Measurements from ENCODE around the gene AIP. TPM values are rescaled to one million over a fixed set of nuclear protein-coding genes. Genes with fewer than 3 reads are reported as not detected.

Gene AIP
- total RNA-seq (2014; rRNA removed; shearing (Covaris generic)) = 39.8 and 45.4 TPM in 2 replicates

DNA sequence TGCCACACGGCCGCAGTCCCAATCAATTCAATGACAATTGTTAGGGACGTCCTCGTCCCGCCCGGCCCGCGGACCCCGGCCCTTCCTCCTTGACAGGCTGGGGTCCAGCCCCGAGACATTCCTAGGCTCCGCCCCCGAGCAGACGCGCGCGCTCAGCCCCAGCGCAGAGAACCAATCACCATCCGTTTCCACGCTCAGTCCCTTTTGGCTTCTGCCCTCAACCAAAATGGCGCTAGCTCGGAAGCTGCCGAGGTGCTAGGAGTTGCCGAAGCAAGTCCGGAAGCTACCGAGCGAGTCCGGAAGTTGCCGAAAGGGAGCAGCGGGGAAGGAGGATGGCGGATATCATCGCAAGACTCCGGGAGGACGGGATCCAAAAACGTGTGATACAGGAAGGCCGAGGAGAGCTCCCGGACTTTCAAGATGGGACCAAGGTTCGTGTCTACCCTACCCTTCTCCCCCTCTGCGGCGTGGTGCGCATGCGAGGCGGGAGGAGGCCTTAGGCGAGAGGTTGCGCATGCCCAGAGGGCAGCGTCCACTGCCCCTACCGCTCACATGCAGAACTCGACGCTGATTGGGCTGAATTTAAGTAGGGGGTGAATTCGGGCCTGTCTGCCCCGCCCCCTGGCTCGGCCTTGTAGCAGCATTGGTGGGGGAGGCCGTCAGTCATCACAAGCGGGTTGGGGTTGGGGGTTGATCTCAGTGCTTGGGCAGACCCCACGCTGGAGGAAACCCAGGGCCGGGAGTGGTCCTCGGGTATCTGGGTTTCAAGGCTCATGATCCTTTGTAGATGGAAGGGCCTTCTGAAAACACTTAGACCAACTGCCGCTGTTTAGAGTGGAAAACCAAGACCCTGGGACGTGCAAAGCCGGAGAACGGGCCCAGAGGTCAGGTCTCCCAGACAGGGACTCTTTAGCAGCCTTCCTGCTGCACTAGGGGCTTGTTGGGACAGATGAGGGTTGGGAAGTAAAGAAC lies at the start of gene AIP:
TSS of gene AIP (plus strand) at position 200 of the 972 bp plus-strand sequence. CDS start at position 333, 133 bp downstream.
- peak; percentile 97 to 98 for DNase-seq
- Histone ChIP-seq H3K4me1 (no peaks in the 10 kb centered on the region), H3K36me3 (no peaks in the 10 kb centered on the region), H3K27me3 (no peaks in the 10 kb centered on the region), H3K4me3 (peak within 1 kb of the TSS; percentile 56), H3K27ac (peak within 1 kb of the TSS; percentile 45), H3K9me3 (replicated peaks) (no peaks in the 10 kb centered on the region)

DNA sequence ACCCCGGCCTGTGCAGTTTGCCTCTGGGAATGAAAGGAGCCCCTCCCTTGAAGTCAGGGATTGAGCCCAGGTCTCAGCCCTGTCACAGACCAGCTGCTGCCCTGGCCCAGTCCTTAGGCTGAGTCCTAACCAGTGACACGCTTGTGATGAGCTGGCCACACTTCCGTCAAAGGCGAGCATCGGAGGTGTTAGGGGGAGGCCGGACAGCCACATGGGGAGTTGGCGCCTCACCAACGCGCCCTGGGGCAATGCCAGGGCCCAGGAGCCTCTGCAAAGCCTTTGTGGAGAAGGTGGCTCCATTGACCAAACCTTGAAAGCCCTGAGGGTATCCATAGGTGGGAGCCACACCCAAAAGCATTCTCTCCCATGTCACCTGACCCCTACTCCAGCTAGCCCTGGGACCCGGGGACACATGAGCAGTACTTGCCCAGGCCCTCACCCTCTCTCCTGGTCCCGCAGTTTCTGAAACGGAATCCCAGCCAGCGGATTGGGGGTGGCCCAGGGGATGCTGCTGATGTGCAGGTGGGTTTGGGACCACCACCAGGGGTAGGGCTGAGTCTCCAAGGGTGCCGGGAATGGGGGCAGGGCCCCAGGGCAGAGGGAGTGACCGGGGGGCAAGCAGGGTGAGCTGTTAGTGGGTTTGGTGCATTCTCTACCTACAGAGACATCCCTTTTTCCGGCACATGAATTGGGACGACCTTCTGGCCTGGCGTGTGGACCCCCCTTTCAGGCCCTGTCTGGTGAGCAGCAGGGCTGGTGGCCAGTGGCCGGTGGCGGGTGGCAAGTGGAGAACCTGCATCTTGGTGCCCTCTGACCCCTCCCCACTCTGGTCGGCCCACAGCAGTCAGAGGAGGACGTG lies 49.1 kb upstream of the AIP start:
- 0 out of 2 replicates have a peak, but pooled peaks cover 5% of the 10 kb centered on the region for H3K36me3 ChIP-seq
- no peak for DNase-seq
- H3K4me1 ChIP-seq = peaks cover 8% of the 10 kb centered on the region; the same call in 1 of the 2 replicates
- no peaks in the 10 kb centered on the region for H3K27me3 ChIP-seq
- no peaks in the 10 kb centered on the region for H3K9me3 ChIP-seq (replicated peaks)
- no peak overlapping the region for H3K4me3 ChIP-seq
- H3K27ac ChIP-seq = no peak overlapping the region

DNA sequence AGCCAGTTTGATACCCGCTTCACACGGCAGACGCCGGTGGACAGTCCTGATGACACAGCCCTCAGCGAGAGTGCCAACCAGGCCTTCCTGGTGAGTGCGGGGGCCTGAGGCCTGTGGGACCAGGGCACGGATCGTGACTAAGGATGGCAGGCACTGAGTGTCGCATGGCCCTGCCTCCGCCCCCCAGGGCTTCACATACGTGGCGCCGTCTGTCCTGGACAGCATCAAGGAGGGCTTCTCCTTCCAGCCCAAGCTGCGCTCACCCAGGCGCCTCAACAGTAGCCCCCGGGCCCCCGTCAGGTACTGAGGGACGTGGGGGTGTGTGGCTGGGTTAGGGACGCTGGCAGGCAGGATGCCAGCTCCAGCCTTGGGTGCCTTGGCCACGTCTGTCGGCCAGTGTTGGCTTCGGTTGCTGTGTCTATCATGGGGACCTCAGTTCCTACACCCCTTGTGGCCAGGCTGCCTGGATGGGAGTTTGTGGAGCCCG lies 48.4 kb upstream of the AIP start:
- no peaks in the 10 kb centered on the region for H3K9me3 ChIP-seq (replicated peaks)
- H3K27me3 ChIP-seq = no peaks in the 10 kb centered on the region
- no peak for DNase-seq
- H3K27ac ChIP-seq = no peak overlapping the region
- peaks cover 8% of the 10 kb centered on the region; the same call in 1 of the 2 replicates for H3K4me1 ChIP-seq
- 0 out of 2 replicates have a peak, but pooled peaks cover 5% of the 10 kb centered on the region for H3K36me3 ChIP-seq
- no peak overlapping the region for H3K4me3 ChIP-seq

DNA sequence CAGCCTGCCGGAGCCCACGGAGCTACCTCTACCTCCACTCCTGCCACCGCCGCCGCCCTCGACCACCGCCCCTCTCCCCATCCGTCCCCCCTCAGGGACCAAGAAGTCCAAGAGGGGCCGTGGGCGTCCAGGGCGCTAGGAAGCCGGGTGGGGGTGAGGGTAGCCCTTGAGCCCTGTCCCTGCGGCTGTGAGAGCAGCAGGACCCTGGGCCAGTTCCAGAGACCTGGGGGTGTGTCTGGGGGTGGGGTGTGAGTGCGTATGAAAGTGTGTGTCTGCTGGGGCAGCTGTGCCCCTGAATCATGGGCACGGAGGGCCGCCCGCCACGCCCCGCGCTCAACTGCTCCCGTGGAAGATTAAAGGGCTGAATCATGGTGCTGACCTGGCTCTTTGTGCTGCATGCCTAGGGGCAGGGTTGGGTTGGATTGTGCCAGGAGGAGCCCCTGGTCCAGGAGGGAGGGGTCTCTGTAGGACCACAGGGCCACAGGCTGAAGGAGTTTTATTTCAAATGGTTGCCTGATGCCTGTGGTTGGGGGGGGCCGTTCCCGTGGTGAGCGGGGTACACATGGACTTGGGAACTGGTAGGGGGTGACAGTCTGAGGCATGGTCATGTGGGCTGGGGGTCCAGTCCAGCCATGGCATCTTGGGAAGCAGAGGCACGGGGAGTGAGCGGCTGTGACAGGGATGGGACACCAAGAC lies 47.6 kb upstream of the AIP start:
- Histone ChIP-seq H3K27ac (no peak overlapping the region; the same call in 1 of the 2 replicates), H3K9me3 (replicated peaks) (no peaks in the 10 kb centered on the region), H3K36me3 (0 out of 2 replicates have a peak, but pooled peaks cover 5% of the 10 kb centered on the region), H3K4me3 (no peak overlapping the region), H3K4me1 (peaks cover 8% of the 10 kb centered on the region; the same call in 1 of the 2 replicates), H3K27me3 (no peaks in the 10 kb centered on the region)
- no peak for DNase-seq

DNA sequence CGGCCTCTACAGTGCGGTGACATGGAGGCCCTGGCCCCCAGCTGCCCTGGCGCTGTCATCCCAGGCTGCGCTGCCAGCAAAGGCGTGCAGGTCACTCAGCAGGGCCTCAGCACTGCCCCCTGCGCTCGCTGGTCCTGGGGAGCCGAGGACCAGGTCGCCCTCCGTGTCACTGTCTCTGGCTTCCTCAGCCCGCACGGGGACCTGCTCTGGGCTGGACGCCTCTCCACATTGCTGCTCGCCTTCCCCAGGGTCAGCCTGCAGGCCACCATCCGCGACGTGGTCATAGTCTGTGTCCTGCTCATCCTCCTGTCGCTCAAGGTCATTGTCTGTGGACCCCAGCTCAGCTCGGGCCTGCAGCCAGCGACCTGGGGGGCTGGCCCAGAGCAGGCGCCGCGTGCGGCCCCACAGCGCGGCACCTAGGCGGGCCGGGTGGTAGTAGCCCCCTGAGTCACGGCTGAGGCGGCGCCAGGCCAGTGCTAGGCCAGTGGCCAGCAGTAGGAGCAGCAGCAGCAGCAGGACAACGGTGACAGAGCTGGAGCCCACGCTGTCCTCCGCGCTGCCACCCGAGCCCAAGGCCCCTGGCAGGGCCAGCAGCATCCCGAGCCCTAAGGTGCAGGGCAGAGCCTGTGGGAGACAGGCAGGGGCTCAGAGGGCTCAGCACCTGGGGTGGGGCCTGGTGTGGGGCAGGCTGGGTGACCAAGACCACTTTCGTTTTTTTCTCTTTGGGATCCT lies 46.9 kb upstream of the AIP start:
- Histone ChIP-seq H3K4me1 (peaks cover 8% of the 10 kb centered on the region; the same call in 1 of the 2 replicates), H3K4me3 (no peak overlapping the region), H3K27ac (peak overlapping the region; percentile 23; the same call in 1 of the 2 replicates), H3K36me3 (0 out of 2 replicates have a peak, but pooled peaks cover 5% of the 10 kb centered on the region), H3K27me3 (no peaks in the 10 kb centered on the region), H3K9me3 (replicated peaks) (no peaks in the 10 kb centered on the region)
- no peak for DNase-seq

DNA sequence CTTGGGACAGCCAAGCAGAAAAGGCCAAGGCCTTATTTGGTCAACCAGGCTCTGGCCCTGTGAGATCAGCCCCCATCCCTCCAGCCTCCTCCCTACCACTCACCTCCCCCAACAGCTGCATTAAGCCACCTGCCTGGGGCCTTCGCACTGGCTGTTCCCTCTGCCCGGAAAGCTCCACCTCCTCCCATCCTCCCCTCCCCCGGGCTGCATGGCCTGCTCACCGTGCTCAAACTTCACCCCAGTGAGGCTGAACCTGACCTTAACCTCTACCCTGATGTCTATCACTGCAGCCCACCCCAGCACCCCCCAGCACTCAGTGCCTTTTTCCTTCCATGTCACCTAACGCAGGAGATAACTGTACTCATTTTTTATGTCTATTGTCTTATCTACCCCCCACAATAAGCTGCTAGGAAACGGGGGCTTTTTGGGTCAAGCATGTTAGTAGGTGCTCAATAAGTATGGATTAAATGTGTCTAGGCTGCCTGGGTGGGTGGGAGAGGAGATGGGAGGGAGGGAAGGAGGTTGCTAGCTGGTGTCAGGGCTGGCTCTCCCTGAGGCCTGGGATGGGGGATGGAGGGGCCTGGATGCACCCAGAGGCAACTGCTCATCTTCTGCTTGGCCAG lies 46.3 kb upstream of the AIP start:
- H3K27ac ChIP-seq = no peak overlapping the region
- peaks cover 8% of the 10 kb centered on the region; the same call in 1 of the 2 replicates for H3K4me1 ChIP-seq
- DNase-seq = peak; percentile 82
- no peaks in the 10 kb centered on the region for H3K27me3 ChIP-seq
- H3K9me3 ChIP-seq (replicated peaks) = no peaks in the 10 kb centered on the region
- no peak overlapping the region for H3K4me3 ChIP-seq
- H3K36me3 ChIP-seq = 0 out of 2 replicates have a peak, but pooled peaks cover 5% of the 10 kb centered on the region

DNA sequence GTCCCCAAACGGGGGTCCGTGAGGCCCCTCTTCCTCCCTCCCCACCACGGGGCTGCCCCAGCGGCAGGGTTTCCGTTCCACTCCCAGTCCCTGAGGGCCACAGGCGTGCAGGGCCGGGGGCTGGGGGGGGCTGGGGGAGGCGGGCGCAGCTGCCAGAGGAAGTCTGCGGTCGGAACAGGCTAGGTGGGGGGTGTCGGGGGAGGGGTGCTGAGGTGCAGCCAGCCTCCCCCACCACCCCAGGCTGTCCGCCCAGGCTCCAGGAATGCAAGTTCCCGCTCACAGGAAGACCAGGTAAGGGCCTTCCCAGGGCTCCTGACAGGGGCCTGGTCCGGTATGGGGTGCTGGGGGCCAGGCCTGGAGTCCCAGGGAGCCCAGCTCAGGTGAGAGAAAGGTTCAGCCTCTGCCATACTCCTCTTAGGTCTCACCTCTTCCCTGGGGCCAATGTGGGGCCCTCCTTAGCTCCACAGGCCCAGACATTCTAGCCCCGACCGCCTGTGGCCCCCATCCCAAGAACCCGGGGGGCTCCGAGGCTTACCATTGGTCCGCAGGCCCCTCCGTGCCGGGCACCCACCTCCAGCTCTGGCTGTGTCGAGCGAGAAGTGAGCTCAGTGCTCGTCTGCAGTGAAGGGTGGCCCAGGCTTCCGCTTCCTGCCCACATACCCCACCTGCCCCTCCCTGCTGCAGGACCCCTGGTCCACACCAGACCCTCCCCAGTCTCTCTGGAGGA lies 45.6 kb upstream of the AIP start, which contains the start of gene PTPRCAP:
TSS of gene PTPRCAP (minus strand) at position 601 of the 727 bp plus-strand sequence. CDS start at position 538, 63 bp downstream.
- Histone ChIP-seq H3K4me1 (peaks cover 8% of the 10 kb centered on the region; the same call in 1 of the 2 replicates), H3K27me3 (no peaks in the 10 kb centered on the region), H3K4me3 (no peak within 1 kb of the TSS), H3K27ac (no peak within 1 kb of the TSS), H3K36me3 (0 out of 2 replicates have a peak, but pooled peaks cover 5% of the 10 kb centered on the region), H3K9me3 (replicated peaks) (no peaks in the 10 kb centered on the region)
- DNase-seq = no peak

DNA sequence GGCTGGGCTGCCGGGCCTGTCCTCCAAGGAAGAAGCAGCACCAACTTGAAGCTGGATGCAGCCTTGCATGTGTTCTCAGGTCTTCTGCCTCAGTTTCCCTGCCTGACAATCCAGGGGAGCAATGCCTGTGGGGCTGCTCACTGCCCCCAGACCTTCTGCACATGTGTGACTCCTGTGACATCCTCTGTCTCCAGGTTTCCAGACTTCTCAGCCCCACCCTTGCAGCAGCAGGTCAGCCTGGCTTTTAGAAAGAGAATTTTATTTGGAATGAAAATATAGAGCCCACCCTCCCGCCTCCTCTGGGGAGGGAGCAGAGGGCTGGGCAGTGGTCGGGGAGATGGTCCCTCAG lies 45.0 kb upstream of the AIP start:
- no peaks in the 10 kb centered on the region for H3K27me3 ChIP-seq
- H3K27ac ChIP-seq = no peak overlapping the region
- peaks cover 8% of the 10 kb centered on the region; the same call in 1 of the 2 replicates for H3K4me1 ChIP-seq
- no peak overlapping the region for H3K4me3 ChIP-seq
- no peak for DNase-seq
- no peaks in the 10 kb centered on the region for H3K9me3 ChIP-seq (replicated peaks)
- H3K36me3 ChIP-seq = 0 out of 2 replicates have a peak, but pooled peaks cover 5% of the 10 kb centered on the region

DNA sequence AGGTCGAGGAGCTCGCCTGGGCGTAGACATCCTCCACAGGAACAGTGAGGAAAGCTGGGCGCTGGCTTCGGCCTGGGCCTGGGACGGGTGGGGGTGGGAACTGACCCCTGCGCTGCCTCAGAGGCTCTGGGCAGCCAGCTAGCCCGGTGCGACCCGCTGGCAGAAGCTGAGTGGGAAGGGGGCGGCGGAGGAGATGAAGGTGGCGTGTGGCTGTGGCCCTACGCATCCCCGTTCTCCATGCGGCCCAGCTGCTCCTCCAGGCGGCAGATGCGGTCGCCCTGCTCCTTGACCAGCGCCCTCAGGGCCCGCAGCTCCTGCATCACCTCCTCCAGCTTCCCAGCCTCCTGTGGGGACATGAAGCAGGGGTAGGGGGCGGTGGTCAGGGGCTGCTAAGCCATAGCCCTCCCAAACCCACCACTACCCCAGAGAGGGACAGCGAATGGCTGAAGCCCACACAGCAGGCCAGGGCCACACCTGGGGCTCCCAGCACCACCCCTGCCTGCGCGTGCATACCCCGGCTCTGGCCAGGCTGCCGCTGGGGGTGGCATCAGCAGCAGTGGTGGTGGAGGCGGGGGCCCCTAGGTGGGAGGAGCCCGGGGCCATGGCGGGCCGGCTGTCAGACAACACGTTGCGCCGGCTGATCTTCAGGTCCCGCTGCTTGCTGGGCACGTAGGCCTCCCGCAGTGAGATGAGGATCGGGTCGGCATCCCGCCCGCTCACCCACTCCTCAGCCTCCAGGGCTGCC lies 44.5 kb upstream of the AIP start:
- Histone ChIP-seq H3K4me1 (peaks cover 8% of the 10 kb centered on the region; the same call in 1 of the 2 replicates), H3K4me3 (no peak overlapping the region), H3K36me3 (0 out of 2 replicates have a peak, but pooled peaks cover 5% of the 10 kb centered on the region), H3K9me3 (replicated peaks) (no peaks in the 10 kb centered on the region), H3K27ac (no peak overlapping the region), H3K27me3 (no peaks in the 10 kb centered on the region)
- DNase-seq = no peak

DNA sequence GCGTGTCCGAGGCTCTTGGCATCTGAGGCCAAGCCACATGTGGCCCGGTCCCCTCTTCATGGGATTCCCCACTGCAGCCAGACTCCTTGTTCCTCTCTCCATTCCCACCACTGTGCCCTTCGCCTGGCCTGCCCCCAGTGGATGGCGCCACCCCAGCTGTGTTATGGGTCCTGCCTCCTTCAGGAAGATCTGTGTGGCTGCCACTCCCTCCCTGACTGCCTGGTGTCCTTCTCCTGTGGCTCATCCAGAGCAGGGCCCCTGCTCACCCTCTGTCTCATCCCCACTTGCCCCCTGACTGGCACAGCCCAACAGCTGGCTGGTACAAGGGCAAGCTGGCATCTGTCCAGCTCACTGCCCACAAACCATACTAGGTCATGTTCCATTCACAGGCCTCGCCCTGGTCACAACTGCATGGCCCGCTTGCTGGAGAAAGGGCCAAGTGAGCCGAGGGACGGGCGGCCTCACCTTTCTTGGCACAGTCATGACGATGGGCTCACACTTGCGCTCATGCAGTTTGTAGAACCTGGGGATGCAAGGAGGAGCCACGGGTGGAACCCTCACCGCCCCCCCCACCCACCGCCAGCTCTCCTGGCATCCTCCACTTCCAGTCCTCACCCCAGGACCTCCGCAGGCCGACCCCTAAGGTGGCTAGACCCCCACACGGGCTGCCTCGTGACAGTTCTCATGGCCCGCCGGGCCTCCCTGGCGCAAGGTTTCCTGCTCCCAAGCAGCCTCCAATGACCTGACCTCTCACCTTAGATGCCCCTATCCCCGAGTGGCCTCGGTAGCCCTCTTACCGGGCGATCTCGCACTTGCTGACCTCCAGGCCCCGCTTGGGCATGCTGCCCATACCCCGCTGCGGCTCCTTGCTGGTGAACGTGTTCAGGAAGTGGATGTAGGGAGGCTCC lies 43.3 kb upstream of the AIP start:
- peaks cover 12% of the 10 kb centered on the region for H3K4me1 ChIP-seq
- 0 out of 2 replicates have a peak, but pooled peaks cover 3% of the 10 kb centered on the region for H3K36me3 ChIP-seq
- no peak overlapping the region for H3K4me3 ChIP-seq
- DNase-seq = no peak
- H3K27ac ChIP-seq = no peak overlapping the region
- no peaks in the 10 kb centered on the region for H3K27me3 ChIP-seq
- no peaks in the 10 kb centered on the region for H3K9me3 ChIP-seq (replicated peaks)
